ENCODE data around the gene PTPRK.

DNA sequence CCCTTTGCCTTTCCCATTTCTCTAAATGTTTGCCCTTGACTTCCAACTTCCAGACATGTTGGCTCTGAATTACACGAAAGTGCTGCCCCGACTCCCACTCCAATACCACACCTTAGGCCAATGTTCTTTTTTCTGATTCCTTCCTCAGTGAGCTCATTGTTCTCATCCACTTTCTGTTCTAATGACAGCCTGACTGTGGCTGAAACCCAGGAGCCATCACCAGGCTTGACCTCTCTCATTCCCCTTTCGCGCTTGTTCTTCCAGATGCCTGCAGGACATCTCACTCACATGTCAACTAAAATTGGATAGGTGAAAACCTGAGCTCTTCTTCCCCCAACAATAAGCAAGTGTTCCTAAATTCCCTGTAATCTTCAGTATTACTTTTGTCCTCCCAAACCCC, 40.4 kb downstream of the PTPRK start:
- TF ChIP-seq, protein P1, sequence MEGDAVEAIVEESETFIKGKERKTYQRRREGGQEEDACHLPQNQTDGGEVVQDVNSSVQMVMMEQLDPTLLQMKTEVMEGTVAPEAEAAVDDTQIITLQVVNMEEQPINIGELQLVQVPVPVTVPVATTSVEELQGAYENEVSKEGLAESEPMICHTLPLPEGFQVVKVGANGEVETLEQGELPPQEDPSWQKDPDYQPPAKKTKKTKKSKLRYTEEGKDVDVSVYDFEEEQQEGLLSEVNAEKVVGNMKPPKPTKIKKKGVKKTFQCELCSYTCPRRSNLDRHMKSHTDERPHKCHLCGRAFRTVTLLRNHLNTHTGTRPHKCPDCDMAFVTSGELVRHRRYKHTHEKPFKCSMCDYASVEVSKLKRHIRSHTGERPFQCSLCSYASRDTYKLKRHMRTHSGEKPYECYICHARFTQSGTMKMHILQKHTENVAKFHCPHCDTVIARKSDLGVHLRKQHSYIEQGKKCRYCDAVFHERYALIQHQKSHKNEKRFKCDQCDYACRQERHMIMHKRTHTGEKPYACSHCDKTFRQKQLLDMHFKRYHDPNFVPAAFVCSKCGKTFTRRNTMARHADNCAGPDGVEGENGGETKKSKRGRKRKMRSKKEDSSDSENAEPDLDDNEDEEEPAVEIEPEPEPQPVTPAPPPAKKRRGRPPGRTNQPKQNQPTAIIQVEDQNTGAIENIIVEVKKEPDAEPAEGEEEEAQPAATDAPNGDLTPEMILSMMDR (IDR thresholded peaks at IDR 0.05): no peak
- no peak for TF ChIP-seq POLR2A (IDR thresholded peaks at IDR 0.05)
